Measurements from ENCODE around the gene TRIM38.
A peak's percentile ranks its signal among the peaks of the same experiment; 100 is the strongest.
"Not testable (repeated sequence)": the region's sequence is repeated elsewhere in the genome, so short reads cannot be mapped to it uniquely, and the experiment has no call there.

TRIM38 gene

DNA sequence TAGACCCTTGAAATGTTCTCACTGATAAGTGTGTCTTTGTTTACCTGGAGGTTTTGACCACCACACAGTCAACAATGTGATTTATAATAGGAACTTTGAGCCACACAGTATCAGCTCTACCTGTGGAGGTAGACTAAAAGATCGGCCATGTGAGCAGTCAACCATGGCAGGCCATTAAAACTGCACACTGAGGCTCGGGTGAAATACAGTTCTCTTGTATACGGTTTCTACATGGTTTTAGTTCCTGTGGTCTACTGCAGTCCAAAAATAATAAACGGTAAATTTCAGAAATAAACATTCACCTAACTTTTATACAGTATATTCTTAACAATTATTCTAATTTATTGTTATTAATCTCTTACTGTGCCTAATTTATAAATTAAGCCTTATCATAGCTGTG lies 47.2 kb downstream of the TRIM38 start:
- DNase-seq, result no peak

DNA sequence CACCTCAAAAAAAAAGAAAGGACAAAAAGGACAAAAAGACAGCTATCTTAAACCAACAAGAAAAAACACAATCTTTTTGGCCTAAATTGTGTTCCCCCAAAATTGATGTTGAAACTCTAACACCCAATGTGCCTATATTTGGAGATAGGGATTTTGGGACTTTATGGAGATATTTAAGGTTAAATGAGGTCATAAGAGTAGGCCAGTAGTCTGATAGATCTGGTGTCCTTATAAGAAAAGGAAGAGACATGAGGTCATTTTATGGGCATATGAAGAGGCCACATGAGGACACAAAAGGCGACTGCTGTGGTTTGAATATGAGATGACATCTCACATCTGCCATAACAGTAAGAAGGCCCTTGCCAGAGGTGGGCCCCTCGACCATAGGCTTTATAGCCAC lies 49.5 kb downstream of the TRIM38 start:
- DNase-seq, result no peak

DNA sequence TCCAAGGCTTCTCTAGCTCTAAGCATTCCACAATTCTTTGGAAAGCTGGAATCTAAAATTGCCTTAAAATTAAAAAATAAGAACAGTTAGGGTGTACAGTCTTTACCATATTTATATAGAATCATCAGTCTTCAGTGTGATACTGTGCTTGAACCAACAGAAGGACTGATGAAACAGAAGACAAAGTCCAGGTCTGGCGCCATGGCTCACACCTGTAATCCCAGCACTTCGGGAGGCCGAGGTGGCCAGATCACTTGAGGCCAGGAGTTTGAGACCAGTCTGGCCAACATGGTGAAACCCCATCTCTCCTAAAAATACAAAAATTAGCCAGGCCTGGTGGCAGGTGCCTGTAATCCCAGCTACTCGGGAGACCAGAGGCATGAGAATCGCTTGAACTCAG lies 51.8 kb downstream of the TRIM38 start:
- not testable (repeated sequence) for DNase-seq

DNA sequence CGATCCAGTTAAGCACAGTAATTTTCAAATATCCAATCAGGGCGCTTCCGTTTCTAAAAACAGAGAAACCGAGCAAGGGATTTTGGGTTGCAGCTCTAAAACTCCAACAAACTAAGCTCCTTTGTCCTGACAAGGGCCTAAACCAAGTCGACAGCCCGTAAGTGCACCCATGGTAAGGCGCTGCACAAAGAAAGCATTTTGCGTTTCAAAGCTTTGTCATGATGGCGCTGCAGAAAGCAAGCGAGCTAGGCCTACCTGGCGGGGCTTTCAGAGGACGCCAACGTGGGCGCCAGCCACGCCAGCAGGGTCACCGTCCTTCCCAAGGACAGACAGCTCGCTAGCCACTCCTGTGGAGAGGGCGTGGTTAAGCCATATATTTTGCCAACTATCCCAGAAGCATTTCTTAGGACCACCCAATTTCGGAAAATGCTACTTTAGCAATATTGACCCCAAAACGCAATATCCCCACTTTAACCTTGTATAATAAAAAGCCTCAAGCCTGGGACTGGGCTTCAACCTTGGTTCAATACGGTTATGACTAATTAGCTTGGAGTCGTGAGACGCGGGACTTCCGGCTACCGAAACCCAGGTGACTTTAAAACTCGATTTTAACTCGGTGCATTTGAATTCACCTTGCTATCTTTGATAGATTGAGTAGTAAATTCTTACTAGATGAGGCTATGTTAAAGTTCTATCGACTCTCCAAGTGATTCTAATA lies 53.8 kb downstream of the TRIM38 start:
- DNase-seq, result no peak

DNA sequence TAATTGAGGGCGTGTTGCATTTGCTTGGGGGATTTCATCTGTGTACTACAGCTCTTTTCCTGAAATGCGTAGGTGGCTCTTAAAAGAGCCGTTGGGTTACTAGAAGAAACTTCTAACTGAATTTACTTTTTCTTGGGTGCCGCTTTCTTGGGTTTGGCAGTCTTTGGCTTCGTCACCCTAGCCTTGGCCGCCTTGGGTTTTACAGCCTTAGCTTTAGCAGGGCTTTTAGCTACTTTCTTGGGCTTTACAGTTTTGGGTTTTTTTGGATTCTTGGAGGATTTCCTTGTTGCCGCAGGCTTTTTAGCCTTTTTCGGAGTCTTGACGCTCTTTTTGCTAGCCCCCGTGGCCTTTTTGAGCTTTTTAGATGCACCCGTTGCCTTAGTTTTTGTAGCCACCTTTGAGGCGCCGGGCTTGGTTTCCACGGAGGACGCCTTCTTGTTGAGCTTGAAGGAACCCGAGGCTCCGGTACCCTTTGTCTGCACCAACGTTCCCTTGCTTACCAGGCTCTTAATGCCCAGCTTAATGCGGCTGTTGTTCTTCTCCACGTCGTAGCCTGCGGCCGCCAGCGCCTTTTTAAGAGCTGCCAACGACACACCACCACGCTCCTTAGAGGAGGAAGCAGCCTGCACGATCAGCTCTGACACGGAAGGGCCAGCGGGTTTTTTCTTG lies 54.5 kb downstream of the TRIM38 start:
- DNase-seq, result no peak

DNA sequence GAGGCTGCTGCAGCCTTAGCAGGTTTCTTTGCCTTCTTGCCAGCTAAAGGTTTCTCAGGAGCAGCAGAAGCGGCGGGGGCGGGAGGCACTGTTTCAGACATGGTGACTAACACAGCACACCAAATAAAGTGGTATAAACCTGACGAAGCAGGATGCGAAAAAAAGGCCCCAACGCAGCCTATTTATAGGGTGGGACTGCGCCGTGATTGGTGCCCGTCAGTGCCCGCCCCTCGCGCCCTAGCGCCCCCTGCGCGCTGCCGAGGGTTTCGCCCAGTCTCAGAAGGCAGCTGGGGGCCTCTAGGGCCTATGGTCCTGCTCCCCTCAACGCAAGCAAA lies 55.0 kb downstream of the TRIM38 start:
- DNase-seq, result no peak

DNA sequence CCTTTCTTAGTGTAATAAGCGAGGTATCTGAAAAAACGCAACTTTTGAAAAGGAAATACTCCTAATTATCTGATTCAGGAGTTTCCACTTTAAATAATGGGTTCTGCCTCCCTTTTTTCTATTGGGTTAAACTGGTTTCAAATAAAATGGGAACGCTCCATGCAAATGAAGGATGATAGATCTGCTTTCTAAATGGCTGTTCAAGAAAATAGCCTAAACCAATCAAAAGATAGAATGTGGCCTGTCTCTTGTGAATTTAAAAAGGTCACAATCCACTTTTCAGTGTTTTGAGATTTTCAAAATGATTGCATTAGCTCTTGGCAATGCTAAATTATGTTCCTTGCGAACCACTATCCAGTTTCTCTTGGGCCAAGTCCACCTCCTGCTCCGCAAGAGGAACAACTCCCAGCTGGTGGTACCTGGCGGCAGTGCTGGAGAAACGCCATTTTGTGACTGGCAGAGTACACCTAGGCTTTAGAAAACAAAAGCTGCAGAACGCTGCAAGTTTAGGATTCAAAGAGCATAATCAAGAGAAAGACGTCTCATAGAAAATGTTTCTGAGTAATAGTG lies 56.7 kb downstream of the TRIM38 start:
- DNase-seq, result no peak

DNA sequence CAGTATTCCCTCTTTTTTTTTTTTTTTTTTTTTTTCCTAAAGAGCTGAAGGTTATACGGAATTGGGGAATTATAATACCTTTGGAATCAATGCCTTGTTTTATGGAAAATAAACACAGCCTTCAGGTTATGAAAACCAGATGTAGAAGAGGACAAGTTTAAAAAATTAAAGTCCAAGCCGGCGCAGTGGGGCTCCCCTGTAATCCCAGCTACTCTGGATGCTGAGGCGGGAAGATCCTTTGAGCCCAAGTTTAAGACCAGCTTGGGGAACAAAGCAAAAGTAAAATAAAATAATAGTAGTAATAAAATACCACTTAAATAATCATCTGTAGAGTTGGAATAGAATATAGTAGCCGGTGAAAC lies 57.3 kb downstream of the TRIM38 start:
- no peak for DNase-seq

DNA sequence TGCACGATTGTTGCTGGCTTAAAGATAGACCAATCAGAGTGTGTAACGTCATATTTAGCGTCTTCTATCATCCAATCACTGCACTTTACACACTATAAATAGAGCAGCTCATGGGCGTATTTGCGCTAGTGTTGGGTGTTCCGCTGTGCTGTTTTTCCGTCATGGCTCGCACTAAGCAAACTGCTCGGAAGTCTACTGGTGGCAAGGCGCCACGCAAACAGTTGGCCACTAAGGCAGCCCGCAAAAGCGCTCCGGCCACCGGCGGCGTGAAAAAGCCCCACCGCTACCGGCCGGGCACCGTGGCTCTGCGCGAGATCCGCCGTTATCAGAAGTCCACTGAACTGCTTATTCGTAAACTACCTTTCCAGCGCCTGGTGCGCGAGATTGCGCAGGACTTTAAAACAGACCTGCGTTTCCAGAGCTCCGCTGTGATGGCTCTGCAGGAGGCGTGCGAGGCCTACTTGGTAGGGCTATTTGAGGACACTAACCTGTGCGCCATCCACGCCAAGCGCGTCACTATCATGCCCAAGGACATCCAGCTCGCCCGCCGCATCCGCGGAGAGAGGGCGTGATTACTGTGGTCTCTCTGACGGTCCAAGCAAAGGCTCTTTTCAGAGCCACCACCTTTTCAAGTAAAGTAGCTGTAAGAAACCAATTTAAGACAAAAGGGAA lies 57.9 kb downstream of the TRIM38 start:
- peak; percentile 59 for DNase-seq

DNA sequence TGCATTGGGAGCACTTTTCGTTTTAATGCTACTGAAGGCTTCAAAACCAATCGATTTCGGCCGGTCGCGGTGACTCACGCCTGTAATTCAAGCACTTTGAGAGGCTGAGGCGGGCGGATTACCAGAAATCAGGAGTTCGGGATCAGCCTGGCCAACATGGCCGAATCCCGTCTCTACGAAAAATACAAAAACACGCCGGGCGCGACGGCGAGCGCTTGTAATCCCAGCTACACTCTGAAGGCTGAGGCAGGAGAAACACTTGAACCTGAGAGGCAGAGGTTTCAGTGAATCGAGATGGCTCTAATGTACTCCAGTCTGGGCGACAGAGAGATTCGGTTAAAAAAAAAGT lies 58.4 kb downstream of the TRIM38 start:
- no peak for DNase-seq

DNA sequence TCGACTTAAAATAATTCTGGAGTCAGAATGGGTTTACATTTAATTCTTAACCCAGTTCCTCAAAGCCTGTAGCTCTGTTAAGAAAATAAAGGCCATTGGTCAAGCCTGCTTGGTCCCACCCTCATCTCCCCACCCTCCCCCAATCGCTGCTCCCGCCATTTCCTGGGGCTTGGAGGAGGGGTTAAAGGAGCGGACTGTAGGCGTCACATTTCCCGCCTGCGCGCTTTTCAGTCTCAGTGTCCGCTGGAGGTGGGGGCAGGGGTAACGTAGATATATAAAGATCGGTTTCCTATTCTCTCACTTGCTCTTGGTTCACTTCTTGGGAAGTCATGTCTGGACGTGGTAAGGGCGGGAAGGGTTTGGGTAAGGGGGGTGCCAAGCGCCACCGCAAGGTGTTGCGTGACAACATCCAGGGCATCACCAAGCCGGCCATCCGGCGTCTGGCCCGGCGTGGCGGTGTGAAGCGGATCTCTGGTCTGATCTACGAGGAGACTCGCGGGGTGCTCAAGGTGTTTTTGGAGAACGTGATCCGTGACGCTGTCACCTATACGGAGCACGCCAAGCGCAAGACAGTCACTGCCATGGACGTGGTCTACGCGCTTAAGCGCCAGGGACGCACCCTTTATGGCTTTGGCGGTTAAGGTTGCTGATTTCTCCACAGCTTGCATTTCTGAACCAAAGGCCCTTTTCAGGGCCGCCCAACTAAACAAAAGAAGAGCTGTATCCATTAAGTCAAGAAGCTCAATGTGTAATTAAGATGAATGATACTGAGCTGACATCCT lies 58.9 kb downstream of the TRIM38 start:
- DNase-seq, result peak; percentile 85 to 88

DNA sequence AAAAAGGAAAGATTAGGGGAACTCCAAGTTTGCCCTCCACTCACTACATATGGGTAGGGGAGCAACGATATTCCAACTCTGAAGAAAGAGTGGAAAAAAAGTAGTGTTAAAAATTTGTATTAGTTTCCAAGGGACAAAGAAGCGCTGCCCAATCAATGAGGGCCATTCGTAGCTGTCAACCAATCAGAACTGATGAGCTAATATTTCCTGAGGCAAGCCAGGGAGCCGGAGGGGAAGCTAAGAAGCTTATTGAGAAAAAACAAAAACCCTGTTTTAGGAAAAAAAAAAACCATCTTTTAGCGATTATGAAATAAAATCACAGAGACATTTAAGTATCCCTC lies 59.5 kb downstream of the TRIM38 start:
- DNase-seq, result peak in 1 of 2 experiments; percentile 45

DNA sequence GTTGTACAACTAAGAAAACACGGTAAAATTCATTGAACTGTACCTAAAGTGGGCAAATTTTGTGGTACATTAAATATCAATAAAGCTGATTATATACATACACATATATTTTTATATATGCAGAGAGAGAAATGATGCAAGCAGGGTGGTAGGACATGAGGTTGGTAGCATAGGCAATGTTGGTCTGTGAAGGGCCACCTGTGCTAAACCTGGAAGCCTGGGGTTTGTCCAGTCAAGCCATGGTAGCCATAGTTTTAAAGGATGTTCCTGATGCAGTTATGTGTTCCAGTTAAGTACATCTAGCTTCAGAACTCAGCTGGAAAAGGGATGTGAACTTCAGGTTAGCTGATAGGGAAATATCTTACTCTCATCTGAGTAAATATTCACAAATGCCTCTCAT lies 60.1 kb downstream of the TRIM38 start:
- no peak for DNase-seq

DNA sequence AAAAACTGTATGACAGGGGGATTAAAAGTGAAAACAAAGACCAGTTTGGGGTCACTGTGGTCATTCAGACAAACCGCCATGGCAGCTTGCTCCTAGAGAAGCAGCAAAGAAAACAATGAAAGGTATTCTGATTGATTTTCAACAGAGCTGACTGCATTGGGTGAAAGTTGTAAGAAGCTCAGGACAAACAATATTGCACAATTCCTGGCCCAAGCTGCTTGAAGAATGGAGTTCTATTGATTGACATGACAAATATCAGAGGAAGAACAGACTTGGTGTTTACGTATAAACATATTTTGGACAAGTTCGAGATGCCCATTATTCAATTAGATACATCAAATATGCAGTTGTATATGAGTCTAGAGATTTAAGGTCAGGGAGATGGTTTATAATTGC lies 62.0 kb downstream of the TRIM38 start:
- DNase-seq, result no peak

DNA sequence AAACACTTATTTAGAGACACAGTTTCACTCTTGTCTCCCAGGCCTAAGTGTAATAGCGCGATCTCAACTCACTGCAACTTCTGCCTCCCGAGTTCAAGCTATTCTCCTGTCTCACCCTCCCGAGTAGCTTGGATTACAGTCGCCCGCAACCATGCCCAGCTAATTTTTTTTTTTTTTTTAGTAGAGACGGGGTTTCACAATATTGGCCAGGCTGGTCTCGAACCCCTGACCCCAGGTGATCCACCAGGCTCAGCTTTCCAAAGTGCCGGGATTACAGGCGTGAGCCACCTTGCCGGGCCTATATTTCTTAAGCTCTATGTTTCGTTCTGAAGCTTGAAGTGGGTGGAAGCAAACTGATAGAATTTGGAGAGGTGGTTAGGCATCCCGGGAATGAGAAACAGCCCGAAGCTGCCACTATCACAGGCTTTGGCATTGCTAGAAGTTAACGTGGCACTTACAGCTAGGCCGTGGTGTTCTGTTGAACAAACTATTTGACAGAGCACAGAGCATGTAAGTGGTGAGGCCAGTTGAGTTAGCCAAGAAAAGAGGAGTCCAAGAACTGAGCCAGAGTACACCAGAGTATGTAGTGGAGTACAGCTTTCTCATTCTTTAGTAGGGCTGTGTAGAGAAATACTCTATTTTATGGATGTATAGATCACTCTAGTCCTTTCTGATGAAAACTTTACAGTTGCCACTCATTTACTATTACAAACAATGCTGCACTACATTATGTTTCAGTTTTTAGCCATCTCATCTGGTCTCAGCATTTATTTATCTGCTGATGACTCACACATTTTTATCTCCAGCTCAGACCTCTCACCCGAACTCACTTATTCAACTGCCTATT lies 62.7 kb downstream of the TRIM38 start:
- DNase-seq, result no peak

DNA sequence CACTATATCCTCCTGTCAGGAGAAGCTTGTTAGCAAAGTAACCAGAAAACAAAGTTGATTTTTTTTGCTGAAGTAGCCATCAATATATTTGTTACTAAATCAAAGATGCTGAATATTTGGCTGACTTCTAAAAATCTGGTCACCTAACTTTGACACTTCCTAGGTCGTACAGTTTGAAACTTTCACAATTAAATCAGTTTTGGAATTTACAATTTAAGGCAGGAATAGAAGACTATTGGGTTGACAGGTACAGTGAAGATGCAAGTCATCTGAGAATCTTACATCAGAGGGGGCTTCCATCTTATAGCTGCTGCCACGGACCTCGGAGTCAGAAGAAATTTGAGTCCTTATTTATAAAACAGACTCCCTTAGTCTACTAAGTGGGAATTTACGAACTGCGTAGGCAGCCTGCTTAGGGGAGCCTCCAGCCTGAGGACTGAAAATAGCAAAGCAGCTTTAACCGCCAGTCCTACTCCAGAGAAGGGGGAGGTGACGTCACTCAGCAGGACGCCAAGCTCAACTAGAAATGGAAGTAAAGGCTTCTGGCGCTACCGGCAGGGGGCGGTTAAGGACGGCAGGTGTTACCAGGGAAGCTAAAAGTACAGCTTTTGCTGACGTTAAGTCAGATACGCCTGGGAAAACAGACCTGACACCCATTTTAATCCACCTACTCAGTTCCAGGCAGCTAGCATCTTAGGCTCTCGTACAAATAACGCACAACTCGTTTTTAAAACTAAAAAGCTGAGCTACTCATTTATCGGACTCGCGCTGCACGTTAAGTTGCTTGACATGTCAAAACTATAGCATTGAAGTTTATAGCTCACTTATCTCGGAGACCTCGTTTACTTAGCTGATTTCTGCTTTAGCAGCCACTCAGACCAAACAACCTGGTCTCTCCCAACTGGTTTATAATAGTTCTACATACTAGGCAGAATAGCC lies 63.6 kb downstream of the TRIM38 start:
- peak; percentile 25 to 62 for DNase-seq

DNA sequence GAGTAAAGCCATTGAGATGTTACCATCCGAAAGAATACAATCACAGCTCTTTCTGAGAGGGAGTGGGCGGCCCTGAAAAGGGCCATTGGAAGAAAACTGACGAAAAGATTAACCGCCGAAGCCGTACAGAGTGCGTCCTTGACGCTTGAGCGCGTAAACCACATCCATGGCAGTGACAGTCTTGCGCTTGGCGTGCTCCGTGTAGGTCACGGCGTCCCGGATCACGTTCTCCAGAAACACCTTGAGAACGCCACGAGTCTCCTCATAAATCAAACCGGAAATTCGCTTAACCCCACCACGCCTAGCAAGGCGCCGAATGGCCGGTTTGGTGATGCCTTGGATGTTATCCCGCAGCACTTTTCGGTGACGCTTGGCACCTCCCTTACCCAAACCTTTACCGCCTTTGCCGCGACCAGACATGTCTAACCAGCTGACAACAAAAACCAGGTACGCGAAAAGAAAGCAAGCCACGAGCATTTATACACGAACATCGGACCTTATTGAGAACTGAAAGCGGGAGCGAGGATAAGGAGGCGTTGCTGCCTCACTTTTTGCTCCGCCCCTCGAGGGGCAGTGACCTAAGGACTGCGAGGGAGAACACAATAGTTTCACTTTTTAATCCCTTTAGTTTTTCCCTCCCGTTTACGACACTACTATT lies 64.4 kb downstream of the TRIM38 start:
- peak; percentile 54 to 67 for DNase-seq

DNA sequence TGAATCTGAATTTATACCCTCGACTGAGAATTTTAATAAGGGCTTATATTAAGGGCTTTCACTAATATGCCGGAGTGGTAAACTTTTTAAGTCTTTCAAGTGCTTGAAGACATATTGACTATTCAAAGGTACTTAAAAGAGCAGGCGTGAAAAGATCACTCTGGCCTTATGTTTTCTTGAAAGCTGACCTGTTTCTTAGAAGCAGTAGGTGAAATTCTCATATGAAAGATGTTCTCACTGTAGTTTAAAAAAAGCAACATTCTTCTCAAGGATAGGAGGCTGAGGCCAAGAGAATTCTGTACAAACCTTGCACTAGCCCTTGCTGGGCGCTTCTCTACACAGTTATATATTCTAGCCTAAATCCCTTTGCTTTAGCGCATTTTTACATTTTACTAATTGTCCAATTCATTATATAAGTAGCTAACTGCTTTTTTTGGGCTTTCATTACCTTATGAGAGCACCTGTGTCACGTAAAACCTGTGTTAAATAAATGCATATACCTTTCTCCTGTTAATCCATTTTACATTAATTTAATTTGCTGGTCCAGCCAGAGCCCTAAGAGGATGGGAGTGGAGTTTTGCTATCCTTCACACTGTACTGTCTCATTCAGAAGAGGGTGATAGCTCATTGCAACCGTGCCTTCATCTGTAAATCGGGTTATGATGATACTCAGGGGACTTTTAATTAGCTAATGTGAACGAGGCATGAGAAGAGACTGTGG lies 65.0 kb downstream of the TRIM38 start:
- no peak for DNase-seq

DNA sequence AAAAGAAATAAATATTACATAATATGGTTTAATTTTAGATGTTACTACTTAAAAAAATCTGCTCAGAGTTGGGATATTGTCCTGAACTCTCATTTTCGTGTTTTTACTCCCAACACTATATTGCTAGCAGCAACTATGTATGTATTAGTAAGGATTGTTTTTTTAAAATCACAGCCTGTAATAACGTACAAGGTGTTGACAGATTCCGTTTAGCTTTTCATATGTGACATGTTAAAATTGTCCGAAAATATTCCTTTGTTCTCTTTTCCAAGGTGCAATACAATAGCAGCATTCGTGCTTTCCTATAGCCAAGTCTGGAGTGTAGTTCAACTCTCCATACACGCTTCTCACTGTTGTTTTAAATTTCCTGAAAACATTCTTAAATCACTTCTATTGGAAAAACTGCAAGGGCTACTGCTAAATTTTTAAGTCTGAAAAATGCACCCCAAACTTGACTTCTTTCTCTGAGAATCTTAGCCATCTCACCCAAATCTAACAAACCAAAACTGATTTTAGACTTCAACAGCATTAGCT lies 65.7 kb downstream of the TRIM38 start:
- DNase-seq, result no peak
